ENCODE measurements around the gene DARS1. TPM values are rescaled to one million over a fixed set of nuclear protein-coding genes. Genes with fewer than 3 reads are reported as not detected.
A peak's percentile ranks its signal among the peaks of the same experiment; 100 is the strongest.

DARS1 gene
- polyA plus RNA-seq, 1 of the 3 experiments (the other 2 are of a cell fraction) = 52.2 TPM

- TF ChIP-seq, protein P1, sequence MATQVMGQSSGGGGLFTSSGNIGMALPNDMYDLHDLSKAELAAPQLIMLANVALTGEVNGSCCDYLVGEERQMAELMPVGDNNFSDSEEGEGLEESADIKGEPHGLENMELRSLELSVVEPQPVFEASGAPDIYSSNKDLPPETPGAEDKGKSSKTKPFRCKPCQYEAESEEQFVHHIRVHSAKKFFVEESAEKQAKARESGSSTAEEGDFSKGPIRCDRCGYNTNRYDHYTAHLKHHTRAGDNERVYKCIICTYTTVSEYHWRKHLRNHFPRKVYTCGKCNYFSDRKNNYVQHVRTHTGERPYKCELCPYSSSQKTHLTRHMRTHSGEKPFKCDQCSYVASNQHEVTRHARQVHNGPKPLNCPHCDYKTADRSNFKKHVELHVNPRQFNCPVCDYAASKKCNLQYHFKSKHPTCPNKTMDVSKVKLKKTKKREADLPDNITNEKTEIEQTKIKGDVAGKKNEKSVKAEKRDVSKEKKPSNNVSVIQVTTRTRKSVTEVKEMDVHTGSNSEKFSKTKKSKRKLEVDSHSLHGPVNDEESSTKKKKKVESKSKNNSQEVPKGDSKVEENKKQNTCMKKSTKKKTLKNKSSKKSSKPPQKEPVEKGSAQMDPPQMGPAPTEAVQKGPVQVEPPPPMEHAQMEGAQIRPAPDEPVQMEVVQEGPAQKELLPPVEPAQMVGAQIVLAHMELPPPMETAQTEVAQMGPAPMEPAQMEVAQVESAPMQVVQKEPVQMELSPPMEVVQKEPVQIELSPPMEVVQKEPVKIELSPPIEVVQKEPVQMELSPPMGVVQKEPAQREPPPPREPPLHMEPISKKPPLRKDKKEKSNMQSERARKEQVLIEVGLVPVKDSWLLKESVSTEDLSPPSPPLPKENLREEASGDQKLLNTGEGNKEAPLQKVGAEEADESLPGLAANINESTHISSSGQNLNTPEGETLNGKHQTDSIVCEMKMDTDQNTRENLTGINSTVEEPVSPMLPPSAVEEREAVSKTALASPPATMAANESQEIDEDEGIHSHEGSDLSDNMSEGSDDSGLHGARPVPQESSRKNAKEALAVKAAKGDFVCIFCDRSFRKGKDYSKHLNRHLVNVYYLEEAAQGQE (IDR thresholded peaks at IDR 0.05; ENCODE audit: low read depth, low read length) = no peak
- no peak for TF ChIP-seq IRF3 (IDR thresholded peaks at IDR 0.05; ENCODE audit: low read depth, low read length)
- no peak for TF ChIP-seq TEAD4 (IDR thresholded peaks at IDR 0.05; ENCODE audit: borderline replicate concordance, insufficient read depth)
- TF ChIP-seq NRF1 (IDR thresholded peaks at IDR 0.05; ENCODE audit: low read depth, low read length) = peak; percentile 82
- TF ChIP-seq TAF1 (IDR thresholded peaks at IDR 0.05; ENCODE audit: borderline replicate concordance, low read depth, low read length) = peak; percentile 53; the same call in 1 of the 2 replicates
Measured at GRCh38 chr2:135876066-135876711, 109.2 kb downstream of the DARS1 start, which contains the start of gene MCM6 (continued).

- 7% methylated on average over 8 of the region's 26 CpGs for WGBS (ENCODE audit: low lambda C conversion rate)
- DNase-seq = peak; percentile 69
- POLR2A ChIA-PET = interaction anchor here (1.1 to 1.2 kb wide), 2 partner anchors 10 to 344 kb away, joined by 3 to 5 read pairs; partner anchors contain the start of genes R3HDM1 and ZRANB3
- peak overlapping the region; percentile 71 to 74 for H3K4me3 ChIP-seq (ENCODE audit: low read depth in 2 of 2, low read length in 1 of 2)
- H3K9me2 ChIP-seq = no peaks in the 10 kb centered on the region
- H3F3A ChIP-seq (replicated peaks; ENCODE audit: insufficient read depth) = peaks cover 3% of the 10 kb centered on the region
- CTCF ChIA-PET = interaction anchor here (1.0 to 1.2 kb wide), 2 partner anchors 78 to 509 kb away, joined by 3 read pairs; no protein-coding TSS in a partner anchor
- peak overlapping the region; percentile 77 for H3K9ac ChIP-seq
- H3K27me3 ChIP-seq (ENCODE audit: insufficient read depth) = no peaks in the 10 kb centered on the region
- H3K27ac ChIP-seq (ENCODE audit: low read depth in 2 of 2, low read length in 1 of 2) = peak overlapping the region; percentile 52 to 66; a peak in 3 of 4 replicates
- peak overlapping the region; percentile 79 for H3K4me2 ChIP-seq
- peaks cover 15% of the 10 kb centered on the region; the same call in 1 of the 2 replicates for H3K79me2 ChIP-seq (ENCODE audit: insufficient read depth)
- no peaks in the 10 kb centered on the region for H4K20me1 ChIP-seq (ENCODE audit: insufficient read depth)
- peaks cover 0 to 6% of the 10 kb centered on the region in 2 experiments; a peak in 1 of 4 replicates for H3K4me1 ChIP-seq (ENCODE audit: control insufficient read depth in 1 of 2, insufficient read depth in 2 of 2, low read depth in 1 of 2, low read length in 1 of 2)
- H3K9me3 ChIP-seq = no peaks in the 10 kb centered on the region
- TF ChIP-seq POLR2AphosphoS5 (IDR thresholded peaks at IDR 0.05; ENCODE audit: low read depth, low read length) = no peak
- TF ChIP-seq MAX (IDR thresholded peaks at IDR 0.05; ENCODE audit: low read depth) = 0 out of 2 replicates have a peak, but pooled peaks have one; percentile 21
- peaks cover 6 to 11% of the 10 kb centered on the region in 2 experiments for H3K36me3 ChIP-seq (replicated peaks in 1 of 2; ENCODE audit: control insufficient read depth in 1 of 2, insufficient read depth in 2 of 2, low read length in 1 of 2)
- peak overlapping the region; percentile 77; the same call in 1 of the 2 replicates for H2AFZ ChIP-seq (ENCODE audit: low read depth)
Measured at GRCh38 chr2:135875491-135876065, 109.8 kb downstream of the DARS1 start.

Measured in SK-N-SH (cell line).